ENCODE measurements around the gene SYCP2L. TPM values are rescaled to one million over a fixed set of nuclear protein-coding genes. Genes with fewer than 3 reads are reported as not detected.

Gene SYCP2L
- total and polyA plus RNA-seq, 2 donors (not counting 3 experiments of a cell fraction or from before 2014, with no cell fraction given) = not detected

DNA sequence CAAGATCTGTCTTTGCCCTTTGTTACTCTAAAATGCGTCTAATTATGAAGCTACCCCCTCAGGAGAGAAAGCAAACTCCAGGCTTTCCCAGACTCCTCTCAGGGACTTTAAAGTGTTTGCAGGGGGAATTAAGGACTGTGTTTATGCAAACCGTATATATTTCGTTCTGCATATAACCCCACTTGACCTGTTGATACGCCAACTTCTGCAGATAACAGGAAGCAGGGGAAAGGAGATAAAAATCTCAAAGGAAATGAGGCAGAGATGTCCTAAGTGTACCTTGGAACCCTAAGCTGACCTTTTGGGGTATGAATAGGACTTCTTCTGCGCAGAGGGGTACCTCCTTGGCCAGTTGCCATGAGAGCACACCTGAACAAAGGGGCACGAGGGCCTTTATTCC, 8.1 kb downstream of the SYCP2L start:
- ChIA-PET CTCF (no interaction called here), POLR2A (no interaction called here)
- Histone ChIP-seq H3K79me2 (ENCODE audit: control insufficient read depth, insufficient read depth, low read length) (no peaks in the 10 kb centered on the region), H3K9me1 (replicated peaks; ENCODE audit: control insufficient read depth, extremely low read depth, insufficient read depth, low read length) (no peaks in the 10 kb centered on the region), H3K4me3 (replicated peaks in 1 of 3; ENCODE audit: insufficient read depth in 1 of 3, low read depth in 1 of 3, low read length in 3 of 3) (no peak overlapping the region), H2AFZ (ENCODE audit: low read depth, low read length) (no peak overlapping the region), H3K4me2 (ENCODE audit: insufficient read depth, low read length) (no peak overlapping the region), H4K20me1 (replicated peaks; ENCODE audit: control insufficient read depth, extremely low read depth, insufficient read depth, low read length) (no peaks in the 10 kb centered on the region), H3K27ac (ENCODE audit: insufficient read depth, low read depth, low read length) (no peak overlapping the region), H3K9me3 (replicated peaks; ENCODE audit: control insufficient read depth, insufficient read depth, low read length) (no peaks in the 10 kb centered on the region), H3K9ac (replicated peaks; ENCODE audit: extremely low read depth, insufficient read depth, low read length) (no peak overlapping the region), H3K36me3 (ENCODE audit: control insufficient read depth in 2 of 2, extremely low read depth in 1 of 2, insufficient read depth in 2 of 2, low read length in 2 of 2) (no peaks in the 10 kb centered on the region), H3K4me1 (ENCODE audit: control insufficient read depth, extremely low read depth, insufficient read depth, low read length) (no peaks in the 10 kb centered on the region), H3K27me3 (ENCODE audit: control insufficient read depth in 2 of 2, insufficient read depth in 2 of 2, low read length in 2 of 2) (peaks cover 0 to 2% of the 10 kb centered on the region in 2 experiments)
- no peak for TF ChIP-seq FOS (IDR thresholded peaks at IDR 0.05; ENCODE audit: borderline replicate concordance, insufficient read depth, low read length)
- TF ChIP-seq POLR2A (IDR thresholded peaks at IDR 0.05; ENCODE audit: low read depth, low read length) = no peak
- TF ChIP-seq, protein P1, sequence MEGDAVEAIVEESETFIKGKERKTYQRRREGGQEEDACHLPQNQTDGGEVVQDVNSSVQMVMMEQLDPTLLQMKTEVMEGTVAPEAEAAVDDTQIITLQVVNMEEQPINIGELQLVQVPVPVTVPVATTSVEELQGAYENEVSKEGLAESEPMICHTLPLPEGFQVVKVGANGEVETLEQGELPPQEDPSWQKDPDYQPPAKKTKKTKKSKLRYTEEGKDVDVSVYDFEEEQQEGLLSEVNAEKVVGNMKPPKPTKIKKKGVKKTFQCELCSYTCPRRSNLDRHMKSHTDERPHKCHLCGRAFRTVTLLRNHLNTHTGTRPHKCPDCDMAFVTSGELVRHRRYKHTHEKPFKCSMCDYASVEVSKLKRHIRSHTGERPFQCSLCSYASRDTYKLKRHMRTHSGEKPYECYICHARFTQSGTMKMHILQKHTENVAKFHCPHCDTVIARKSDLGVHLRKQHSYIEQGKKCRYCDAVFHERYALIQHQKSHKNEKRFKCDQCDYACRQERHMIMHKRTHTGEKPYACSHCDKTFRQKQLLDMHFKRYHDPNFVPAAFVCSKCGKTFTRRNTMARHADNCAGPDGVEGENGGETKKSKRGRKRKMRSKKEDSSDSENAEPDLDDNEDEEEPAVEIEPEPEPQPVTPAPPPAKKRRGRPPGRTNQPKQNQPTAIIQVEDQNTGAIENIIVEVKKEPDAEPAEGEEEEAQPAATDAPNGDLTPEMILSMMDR (IDR thresholded peaks at IDR 0.05; ENCODE audit: extremely low read depth in 1 of 2, insufficient read depth in 1 of 2, low read depth in 1 of 2, low read length in 2 of 2) = no peak
- TF ChIP-seq POLR2AphosphoS5 (IDR thresholded peaks at IDR 0.05; ENCODE audit: insufficient read depth, low read depth, low read length) = no peak
- no peak for TF ChIP-seq JUN (IDR thresholded peaks at IDR 0.05; ENCODE audit: borderline replicate concordance, insufficient read depth, insufficient read length, low read depth)
- TF ChIP-seq, protein P2, sequence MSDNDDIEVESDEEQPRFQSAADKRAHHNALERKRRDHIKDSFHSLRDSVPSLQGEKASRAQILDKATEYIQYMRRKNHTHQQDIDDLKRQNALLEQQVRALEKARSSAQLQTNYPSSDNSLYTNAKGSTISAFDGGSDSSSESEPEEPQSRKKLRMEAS (IDR thresholded peaks at IDR 0.05; ENCODE audit: insufficient read depth, insufficient read length) = no peak
- no peak for TF ChIP-seq GATA2 (IDR thresholded peaks at IDR 0.05; ENCODE audit: insufficient read depth, insufficient read length, low read depth, low read length)
- TF ChIP-seq MYC (IDR thresholded peaks at IDR 0.05; ENCODE audit: low read depth, low read length) = no peak
- TF ChIP-seq EZH2 (IDR thresholded peaks at IDR 0.05; ENCODE audit: borderline replicate concordance, low read depth, low read length, severe bottlenecking) = no peak
- intact Hi-C loops (cut with micrococcal nuclease) = no loop called here
- FAIRE-seq = peak; percentile 4
- DNase-seq (ENCODE audit: low read depth, low spot score) = no peak
- no TSS peak for BruUV-seq (replicated peaks)
- dilution Hi-C loops (cut with MboI; ENCODE audit: extremely low pct_ligation_motif_present, low sequenced_read_pairs) = no loop called here
